DMS153 treated with DMSO at 0.1 percent for 48 hours (cell line): ENCODE data around the gene PARN.
"Not testable (repeated sequence)": the region's sequence is repeated elsewhere in the genome, so short reads cannot be mapped to it uniquely, and the experiment has no call there.

ENCODE experiments used
- DNase-seq: peaks from one replicate; lab custom pipeline; 2025; ENCODE audit not compliant: unreplicated experiment; lab: John Stamatoyannopoulos, UW

PARN gene

DNA sequence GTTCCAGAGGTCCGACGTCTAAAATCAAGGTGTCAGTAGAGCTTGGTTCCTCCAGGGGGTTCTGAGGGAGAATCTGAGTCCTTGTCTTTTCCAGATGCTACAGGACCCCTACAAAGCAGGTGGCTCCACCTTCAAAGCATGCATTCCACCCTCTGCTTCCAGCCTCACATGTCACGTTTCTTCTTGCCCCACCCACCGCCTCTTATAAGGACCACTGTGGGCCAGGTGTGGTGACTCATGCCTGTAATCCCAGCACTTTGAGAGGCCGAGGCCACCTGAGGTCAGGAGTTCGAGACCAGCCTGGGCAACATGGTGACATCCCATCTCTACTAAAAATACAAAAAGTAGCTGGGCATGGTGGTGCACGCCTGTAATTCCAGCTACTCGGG, 227.1 kb downstream of the PARN start:
- DNase-seq, result not testable (repeated sequence)

DNA sequence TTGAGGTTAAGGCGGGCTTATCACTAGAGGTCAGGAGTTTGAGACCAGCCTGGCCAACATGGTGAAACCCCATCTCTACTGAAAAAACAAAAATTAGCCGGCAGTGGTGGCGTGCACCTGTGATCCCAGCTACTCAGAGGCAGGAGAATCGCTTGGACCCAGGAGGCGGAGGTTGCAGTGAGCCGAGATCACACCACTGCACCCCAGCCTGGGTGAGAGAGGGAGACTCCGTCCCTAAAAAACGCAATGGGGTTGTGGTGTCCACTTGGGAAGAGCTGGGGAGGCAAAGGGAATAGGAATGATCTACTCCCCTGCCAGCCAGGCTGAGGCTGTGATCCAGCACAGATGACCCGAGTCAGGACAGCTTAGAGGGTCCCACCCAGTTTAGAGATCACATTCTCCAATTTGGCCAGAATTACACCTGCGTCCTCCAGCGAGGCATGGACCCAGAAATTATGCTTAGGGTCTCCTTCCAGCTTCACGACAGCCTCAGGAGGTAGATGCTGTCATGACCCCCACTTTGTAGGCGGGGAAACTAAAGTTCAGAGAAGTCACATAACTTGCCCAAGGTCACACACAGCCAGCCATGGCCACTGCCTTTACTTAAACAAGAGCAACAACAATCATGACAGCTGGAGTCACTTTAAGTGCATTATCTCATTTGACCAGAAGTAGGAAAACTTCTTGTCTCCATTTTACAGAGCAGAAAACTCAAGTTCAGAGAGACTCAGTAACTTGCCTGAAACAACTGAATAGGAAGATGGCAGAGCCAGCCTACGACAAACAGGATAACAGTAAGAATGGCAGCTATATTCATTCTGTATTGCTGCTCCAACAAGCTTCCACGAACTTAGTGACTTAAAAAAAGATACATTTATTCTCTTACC, 227.7 kb downstream of the PARN start:
- not testable (repeated sequence) for DNase-seq

GRCh38 chr16:14401711-14402061, 228.4 kb downstream of the PARN start:
- DNase-seq, result not testable (repeated sequence)

DNA sequence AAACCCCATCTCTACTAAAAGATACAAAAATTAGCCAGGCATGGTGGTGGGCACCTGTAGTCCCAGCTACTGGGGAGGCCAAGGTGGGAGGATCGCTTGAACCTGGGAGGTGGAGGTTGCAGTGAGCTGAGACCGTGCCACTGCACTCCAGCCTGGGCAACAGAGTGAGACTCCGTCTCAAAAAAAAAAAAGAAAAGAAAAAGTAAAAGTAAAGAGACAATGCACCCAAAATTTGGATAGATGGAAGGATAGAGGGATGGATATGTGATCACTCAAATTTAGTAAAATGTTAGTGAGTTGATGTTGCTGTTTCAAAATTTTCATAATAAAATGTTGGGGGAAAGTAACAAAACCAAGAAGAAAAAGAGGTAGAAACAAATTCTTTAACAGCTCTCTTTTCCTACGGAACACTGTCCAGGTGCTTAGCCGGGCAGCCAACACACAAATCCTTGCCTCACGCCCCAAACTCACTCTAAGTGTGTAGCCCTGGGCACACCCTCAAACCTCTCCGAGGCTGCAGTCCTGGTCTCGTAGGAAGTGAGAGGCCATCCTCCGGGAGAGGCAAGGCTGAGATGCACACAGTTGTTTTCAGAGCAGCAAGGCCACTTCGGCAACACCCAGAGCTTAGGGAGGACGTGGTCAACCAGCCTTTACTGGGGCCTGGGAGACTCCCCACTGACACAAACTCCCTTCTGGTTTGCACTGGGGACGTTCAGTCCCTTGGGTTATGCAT, 228.9 kb downstream of the PARN start:
- not testable (repeated sequence) for DNase-seq

- DNase-seq, result no peak
Observed at GRCh38 chr16:14400285-14400977, 229.6 kb downstream of the PARN start.

DNA sequence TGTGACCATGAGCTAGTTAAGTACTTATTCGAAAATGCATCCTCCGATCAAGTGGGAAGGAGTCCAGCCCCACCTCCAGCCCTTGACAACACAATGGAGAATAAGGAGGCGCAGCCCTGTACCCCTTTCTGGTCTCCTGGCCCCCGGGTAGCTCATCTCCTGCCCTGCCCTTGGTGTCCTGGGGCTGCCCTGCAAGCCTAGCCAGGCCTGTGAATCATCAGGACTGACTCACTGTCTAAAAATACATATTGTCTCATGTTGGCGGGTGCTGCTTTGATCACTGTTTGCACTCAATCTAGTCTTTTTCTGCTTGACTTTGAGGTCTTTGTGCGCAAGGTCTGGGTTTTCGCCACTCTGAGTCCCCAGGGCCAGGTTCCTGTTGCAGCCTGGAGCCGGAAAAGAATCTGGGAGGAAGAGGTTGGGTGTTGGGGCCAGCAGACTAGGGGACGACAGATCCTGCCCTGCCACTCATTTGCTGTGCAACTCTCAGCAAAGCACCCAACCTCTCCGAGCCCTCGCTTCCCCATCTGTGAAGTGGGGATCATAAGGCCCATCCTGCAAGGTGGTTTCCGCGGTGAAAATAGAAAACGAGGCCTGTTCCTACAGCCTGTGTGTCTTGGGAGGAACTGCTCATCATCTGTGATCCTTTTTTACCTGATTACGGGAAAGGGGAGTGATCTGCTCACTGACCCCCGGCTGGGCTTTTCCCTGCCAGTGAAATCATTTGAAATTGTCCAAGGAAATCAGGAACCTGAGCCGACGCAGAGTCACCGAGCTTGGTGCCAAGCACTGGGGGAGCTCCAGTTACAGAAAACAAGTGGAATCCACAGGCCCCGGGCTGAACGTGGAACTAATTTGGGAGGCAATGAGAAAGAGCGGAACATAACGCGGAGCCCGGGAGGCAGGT, 230.4 kb downstream of the PARN start:
- no peak for DNase-seq

GRCh38 chr16:14398014-14398717, 231.9 kb downstream of the PARN start:
- no peak for DNase-seq

GRCh38 chr16:14395710-14396304, 234.3 kb downstream of the PARN start:
- not testable (repeated sequence) for DNase-seq

DNA sequence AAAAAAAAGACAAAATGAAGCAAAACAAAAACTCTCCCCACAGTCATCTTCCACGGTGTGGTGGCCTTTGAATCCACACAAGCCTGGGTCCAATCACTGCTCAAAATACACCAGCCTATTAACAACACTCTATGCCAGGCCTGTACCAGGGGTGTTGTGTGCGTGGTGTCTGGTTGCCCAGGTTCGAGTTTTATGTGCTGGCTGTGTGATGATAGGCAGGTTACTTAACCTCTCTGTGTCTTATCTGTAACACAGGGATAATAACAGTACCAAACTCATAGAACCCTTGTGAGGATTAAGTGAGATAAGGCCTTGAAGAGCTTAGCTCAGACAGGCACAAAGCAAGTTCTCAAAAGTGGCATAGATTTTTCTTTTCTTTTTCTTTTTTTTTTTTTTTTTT, 235.2 kb downstream of the PARN start:
- DNase-seq, result no peak

DNA sequence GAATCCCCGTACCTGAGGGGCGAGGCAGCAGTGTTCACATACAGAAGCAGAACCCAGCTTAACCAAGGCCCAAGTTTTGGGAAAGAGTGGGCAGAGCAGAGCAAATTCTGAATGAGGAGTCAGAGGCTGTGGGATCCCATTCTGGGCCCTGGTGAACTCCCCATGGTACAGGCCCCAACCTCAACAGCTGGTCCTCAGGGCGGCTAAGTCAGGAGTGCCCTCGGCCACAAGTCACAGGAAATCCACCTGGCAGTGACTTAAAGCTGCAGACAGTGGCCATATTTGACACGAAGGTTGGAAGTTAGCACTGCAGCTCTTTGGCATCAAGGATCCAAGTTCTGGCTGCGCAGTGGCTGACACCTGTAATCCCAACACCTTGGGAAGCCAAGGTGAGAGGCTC, 237.1 kb downstream of the PARN start:
- DNase-seq, result no peak

DNA sequence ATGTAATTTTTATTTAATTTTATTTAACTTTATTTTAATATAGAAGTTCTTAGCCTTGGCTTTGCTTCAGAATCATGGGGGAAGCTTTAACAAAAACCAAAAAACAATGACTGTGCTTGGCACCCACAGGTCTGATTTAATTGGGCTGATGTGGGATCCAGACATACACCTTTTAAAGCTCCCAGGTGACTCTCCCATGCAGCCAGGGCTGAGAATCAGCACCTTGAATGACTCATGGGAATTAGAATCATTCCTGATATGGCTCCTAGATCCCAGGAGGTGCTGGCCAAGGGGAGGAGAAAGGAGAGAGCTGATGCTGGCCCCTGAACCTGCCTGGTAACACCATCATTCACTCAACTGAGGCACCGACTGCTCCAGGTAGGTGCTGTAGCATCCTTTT, 240.7 kb downstream of the PARN start:
- no peak for DNase-seq

- no peak for DNase-seq
Observed at GRCh38 chr16:14388243-14388642, 241.8 kb downstream of the PARN start.

DNA sequence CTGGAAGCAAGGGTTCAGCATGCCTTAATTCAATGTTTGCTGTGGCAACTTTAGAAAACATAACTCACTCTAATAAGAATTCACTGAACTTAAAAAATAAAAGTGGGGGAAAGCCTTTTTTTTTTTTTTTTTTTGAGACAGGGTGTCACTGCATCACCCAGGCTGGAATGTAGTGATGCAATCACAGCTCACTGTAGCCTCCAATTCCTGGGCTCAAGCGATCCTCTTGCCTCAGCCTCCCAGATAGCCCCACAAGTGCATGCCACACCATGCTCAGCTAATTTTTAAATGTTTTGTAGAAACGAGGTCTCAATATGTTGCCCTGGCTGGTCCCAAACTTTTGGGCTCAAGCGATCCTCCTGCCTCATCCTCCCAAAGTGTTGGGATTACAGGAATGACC, 243.9 kb downstream of the PARN start:
- no peak for DNase-seq
